Measurements from ENCODE around the gene LRRC32. TPM values are rescaled to one million over a fixed set of nuclear protein-coding genes. Genes with fewer than 3 reads are reported as not detected.

Gene LRRC32
- total RNA-seq, 1 experiment from 2014 or later = 0.15 TPM

DNA sequence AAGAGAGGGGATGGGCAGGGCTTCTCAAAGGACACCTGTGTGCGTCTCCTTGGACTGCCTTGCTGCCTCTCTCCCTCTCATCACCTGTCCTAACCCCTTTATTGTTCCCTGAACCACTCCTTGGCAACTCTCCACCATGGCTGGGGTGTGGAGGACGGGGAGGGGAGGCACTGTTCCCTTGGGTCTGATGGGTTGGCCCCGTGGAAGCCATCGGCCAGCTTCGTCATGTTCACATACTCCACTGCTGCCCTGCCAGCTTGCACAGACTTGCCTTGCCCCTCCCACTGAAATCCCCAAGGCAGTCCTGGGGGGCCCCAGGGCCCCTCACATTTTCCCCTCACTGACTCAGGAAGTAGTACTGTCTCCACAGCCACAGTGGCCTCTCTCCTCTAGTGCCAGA lies 36.1 kb upstream of the LRRC32 start:
- TF ChIP-seq TCF7L2 (IDR thresholded peaks at IDR 0.05; ENCODE audit: low read depth, low read length) (no peak), SIN3A (IDR thresholded peaks at IDR 0.05; ENCODE audit: borderline replicate concordance, insufficient read depth, low read depth, low read length) (no peak), POLR2AphosphoS5 (IDR thresholded peaks at IDR 0.05; ENCODE audit: low read depth, low read length) (no peak), CTCF (IDR thresholded peaks at IDR 0.05) (no peak)
- TF ChIP-seq, protein P1, sequence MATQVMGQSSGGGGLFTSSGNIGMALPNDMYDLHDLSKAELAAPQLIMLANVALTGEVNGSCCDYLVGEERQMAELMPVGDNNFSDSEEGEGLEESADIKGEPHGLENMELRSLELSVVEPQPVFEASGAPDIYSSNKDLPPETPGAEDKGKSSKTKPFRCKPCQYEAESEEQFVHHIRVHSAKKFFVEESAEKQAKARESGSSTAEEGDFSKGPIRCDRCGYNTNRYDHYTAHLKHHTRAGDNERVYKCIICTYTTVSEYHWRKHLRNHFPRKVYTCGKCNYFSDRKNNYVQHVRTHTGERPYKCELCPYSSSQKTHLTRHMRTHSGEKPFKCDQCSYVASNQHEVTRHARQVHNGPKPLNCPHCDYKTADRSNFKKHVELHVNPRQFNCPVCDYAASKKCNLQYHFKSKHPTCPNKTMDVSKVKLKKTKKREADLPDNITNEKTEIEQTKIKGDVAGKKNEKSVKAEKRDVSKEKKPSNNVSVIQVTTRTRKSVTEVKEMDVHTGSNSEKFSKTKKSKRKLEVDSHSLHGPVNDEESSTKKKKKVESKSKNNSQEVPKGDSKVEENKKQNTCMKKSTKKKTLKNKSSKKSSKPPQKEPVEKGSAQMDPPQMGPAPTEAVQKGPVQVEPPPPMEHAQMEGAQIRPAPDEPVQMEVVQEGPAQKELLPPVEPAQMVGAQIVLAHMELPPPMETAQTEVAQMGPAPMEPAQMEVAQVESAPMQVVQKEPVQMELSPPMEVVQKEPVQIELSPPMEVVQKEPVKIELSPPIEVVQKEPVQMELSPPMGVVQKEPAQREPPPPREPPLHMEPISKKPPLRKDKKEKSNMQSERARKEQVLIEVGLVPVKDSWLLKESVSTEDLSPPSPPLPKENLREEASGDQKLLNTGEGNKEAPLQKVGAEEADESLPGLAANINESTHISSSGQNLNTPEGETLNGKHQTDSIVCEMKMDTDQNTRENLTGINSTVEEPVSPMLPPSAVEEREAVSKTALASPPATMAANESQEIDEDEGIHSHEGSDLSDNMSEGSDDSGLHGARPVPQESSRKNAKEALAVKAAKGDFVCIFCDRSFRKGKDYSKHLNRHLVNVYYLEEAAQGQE (IDR thresholded peaks at IDR 0.05; ENCODE audit: insufficient read depth in 1 of 2, low read depth in 2 of 2, low read length in 1 of 2) = no peak
- Histone ChIP-seq H3K4me3 (ENCODE audit: low read depth in 2 of 2, low read length in 2 of 2) (no peak overlapping the region), H3K4me1 (ENCODE audit: control insufficient read depth, insufficient read depth, low read length) (no peaks in the 10 kb centered on the region), H3K36me3 (ENCODE audit: control insufficient read depth, insufficient read depth, low read length) (no peaks in the 10 kb centered on the region), H3K27me3 (ENCODE audit: control insufficient read depth, insufficient read depth, low read length) (no peaks in the 10 kb centered on the region), H3K27ac (ENCODE audit: low read length) (no peak overlapping the region), H3K9me3 (ENCODE audit: control insufficient read depth, insufficient read depth, low read depth, low read length) (no peaks in the 10 kb centered on the region)
- BruUV-seq (replicated peaks) = no TSS peak
- in situ Hi-C loops (cut with HindIII; ENCODE audit: low pct_unique_long_range_greater_than_20kb, low sequenced_read_pairs) (no loop called here), intact Hi-C loops (cut with micrococcal nuclease; ENCODE audit: unreplicated experiment) (no loop called here)
- POLR2A ChIA-PET = no interaction called here
- DNase-seq (ENCODE audit: low read depth, low spot score) (no peak), ATAC-seq (no peak)
- CTCF ChIA-PET = no interaction called here

GRCh38 chr11:76705826-76706225 lies 35.3 kb upstream of the LRRC32 start:
- no peaks in the 10 kb centered on the region for H3K9me3 ChIP-seq (ENCODE audit: control insufficient read depth, insufficient read depth, low read depth, low read length)
- TF ChIP-seq, protein P1 (IDR thresholded peaks at IDR 0.05; ENCODE audit: insufficient read depth in 1 of 2, low read depth in 2 of 2, low read length in 1 of 2) = no peak
- TF ChIP-seq SIN3A (IDR thresholded peaks at IDR 0.05; ENCODE audit: borderline replicate concordance, insufficient read depth, low read depth, low read length) (no peak), POLR2AphosphoS5 (IDR thresholded peaks at IDR 0.05; ENCODE audit: low read depth, low read length) (no peak), CTCF (IDR thresholded peaks at IDR 0.05) (no peak), TCF7L2 (IDR thresholded peaks at IDR 0.05; ENCODE audit: low read depth, low read length) (no peak)
- H3K4me1 ChIP-seq (ENCODE audit: control insufficient read depth, insufficient read depth, low read length) = no peaks in the 10 kb centered on the region
- ChIA-PET POLR2A (interaction anchor here (0.7 kb wide), 1 partner anchor 53 kb away, joined by 17 read pairs; no protein-coding TSS in a partner anchor), CTCF (no interaction called here)
- BruUV-seq (replicated peaks) = no TSS peak
- no peak overlapping the region for H3K4me3 ChIP-seq (ENCODE audit: low read depth in 2 of 2, low read length in 2 of 2)
- intact Hi-C loops (cut with micrococcal nuclease; ENCODE audit: unreplicated experiment) = no loop called here
- DNase-seq (ENCODE audit: low read depth, low spot score) (no peak), ATAC-seq (no peak)
- H3K27me3 ChIP-seq (ENCODE audit: control insufficient read depth, insufficient read depth, low read length) = no peaks in the 10 kb centered on the region
- in situ Hi-C loops (cut with HindIII; ENCODE audit: low pct_unique_long_range_greater_than_20kb, low sequenced_read_pairs) = no loop called here
- H3K36me3 ChIP-seq (ENCODE audit: control insufficient read depth, insufficient read depth, low read length) = no peaks in the 10 kb centered on the region
- no peak overlapping the region for H3K27ac ChIP-seq (ENCODE audit: low read length)

Data from Panc1 (cell line).